GM21423 (cell line): ENCODE results near the gene COP1.
"Not testable (repeated sequence)": the region's sequence is repeated elsewhere in the genome, so short reads cannot be mapped to it uniquely, and the experiment has no call there.

ENCODE experiments used
- ATAC-seq: cut with Tn5 transposase; IDR thresholded peaks from one replicate; pipeline ENCODE4 v1.9.1; 2021; ENCODE audit warnings: mild to moderate bottlenecking, moderate library complexity; ENCODE audit not compliant: unreplicated experiment

COP1 gene

DNA sequence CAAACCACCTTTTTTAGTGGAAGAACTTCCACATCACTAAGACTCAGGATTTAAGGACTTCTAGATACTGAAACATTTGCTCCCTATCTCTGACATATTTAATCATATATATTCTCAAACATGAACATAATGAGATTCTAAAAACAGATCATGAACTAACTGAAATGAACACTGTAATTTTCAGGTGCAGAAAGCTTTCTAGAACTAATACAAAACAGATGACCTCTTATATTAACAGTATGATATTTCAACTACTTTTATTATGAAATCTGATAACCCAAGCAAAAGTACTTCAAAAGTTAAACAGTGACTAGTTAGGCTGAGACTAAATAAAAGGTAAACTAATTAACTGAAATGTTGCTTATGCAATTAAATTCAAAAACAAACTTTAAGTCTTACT is 157.5 kb downstream of the COP1 start:
- no peak for ATAC-seq

DNA sequence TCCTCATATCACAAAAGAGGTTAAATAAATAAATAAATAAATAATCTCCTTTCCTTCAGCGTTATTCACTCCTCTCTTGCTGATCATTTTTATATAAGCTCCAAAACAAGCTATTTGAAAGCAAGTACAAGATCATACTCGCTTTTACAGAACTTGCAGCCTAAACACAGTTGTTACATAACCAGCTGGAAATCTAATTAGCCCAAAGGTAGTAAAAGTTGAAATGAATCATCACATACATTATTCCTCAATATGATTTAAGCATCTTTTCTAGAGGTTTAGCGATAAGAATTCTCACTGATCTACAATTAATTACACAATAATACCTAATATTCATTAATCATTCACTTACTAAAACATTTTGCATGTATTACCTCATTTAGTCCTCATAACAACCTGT is 160.2 kb downstream of the COP1 start:
- ATAC-seq, result no peak

DNA sequence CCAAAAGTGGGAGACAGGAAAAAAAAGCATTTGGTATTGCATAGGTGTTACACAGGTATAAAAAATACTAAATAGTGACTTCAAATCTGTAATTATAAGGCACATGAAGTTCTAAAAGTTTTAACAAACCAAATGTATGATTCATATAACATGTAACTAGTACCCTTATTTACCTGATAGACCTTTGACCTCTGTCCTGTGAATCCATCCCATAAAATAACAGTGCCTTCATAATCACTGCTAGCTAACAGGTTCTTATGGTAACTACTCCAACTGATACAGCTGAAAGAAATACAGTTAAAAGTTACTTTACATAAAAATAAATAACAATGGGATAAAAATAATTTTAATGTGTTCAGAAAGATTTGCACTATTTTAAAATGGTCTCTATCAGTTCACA is 163.5 kb downstream of the COP1 start:
- no peak for ATAC-seq

DNA sequence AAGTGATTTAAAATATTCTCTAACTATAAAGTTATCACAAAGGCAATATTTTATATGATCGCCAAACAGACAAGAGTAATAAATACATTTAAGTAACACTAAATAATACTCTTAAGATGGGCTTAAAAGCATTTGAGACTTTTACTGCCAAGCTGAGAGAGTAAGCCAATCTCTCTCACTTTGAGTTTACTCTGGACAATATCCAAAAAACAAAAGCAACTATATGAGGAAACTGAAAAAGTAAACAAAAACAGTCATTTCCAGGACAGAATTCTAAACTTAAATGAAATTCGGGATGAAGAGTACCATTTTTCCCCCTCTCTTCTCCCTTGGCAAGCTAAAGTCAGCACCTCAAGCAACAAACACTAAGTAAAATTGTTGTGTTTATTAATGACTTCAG is 173.2 kb downstream of the COP1 start:
- no peak for ATAC-seq

DNA sequence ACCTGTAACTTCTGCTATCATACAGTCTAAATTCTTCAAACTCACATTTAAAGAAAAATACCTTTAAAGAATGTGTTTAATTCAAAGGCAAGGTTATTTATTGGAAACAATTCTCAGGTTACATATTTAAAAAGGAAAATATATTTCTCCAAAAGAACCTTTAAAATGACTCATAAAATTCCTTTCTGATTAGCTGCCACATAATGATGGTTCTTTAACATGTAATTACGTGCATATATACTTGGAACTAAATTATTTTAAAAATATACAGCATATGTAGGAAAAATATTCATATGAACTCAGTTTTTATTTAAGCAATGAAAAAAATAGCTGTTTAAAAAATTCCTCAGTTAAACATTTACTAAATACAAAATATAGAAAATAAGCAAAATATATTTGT is 173.6 kb downstream of the COP1 start:
- no peak for ATAC-seq

DNA sequence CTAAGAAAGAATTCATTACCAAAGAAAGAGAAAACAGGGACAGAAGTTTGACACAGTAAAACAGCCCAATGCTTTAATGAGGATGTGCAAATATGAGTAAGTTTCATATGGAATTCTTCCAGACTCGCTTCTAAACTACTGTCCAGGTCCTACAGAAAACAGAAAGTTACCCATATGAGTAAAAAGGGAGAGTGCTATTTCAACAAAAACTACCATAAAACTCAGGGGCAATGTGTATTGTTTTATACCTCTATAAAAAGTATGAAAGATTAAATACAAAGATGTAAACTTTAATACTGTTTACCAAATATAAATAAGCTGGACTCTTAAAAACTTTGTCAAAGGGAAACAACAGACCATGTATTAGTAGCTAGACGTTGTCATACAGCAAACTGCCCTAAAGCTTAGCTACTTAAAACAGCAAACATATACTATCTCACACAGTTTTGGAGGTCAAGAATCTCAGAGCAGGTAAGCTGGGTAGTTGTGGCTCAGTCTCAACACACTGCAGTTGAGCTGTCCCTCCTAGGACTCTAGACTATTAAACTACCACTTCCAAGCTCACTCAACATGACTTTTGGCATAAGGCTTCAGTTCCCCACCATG is 174.9 kb downstream of the COP1 start:
- ATAC-seq, result no peak

DNA sequence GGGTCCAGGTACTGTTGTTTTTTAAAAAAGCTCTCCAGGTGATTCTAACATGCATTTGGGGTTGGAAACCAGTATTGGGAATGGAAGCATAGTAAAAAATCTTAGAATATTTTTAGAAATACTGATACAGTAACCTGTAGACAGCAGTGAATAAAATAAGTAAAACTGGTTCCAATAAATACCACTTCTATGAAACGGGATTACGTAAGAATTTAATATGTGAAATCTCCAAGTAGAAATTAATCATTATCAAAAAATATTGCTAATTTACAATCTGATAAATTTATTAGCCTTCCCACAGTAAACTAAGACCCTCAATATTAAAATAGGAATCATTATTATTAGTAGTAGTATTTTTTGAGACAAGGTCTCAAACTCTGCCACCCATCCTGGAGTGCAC is 177.5 kb downstream of the COP1 start:
- ATAC-seq, result no peak

DNA sequence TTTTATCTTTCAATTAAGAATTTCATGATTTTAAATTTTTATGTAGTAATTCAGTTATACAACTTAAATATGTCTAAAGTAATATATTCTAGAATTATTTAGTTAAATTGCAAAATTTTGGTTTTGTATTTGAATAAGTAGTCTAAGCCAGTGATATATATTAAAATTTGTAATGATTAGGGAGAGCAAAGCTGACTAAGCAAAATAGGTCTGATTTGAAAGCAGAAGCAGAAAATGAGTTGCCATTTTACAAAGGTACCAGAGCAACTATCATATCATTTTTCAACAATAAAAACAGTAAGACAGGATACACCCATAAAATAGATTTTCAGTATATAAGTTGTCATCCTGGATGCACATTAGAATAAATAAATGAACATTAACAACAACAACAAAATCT is 177.9 kb downstream of the COP1 start:
- ATAC-seq, result no peak

DNA sequence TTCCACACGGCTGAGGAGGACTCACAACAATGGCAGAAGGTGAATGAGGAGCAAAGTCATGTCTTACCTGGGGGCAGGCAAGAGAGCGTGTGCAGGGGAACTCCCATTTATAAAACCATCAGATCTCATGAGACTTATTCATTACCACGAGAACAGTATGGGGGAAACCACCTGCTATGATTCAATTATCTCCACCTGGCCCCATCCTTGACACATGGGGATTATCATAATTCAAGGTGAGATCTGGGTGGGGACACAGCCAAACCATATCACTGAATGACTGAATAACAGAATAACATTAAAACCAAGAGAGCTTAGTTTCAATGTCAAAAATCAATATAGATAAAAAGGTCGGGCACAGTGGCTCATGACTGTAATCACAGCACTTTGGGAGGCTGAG is 179.2 kb downstream of the COP1 start:
- ATAC-seq, result not testable (repeated sequence)

DNA sequence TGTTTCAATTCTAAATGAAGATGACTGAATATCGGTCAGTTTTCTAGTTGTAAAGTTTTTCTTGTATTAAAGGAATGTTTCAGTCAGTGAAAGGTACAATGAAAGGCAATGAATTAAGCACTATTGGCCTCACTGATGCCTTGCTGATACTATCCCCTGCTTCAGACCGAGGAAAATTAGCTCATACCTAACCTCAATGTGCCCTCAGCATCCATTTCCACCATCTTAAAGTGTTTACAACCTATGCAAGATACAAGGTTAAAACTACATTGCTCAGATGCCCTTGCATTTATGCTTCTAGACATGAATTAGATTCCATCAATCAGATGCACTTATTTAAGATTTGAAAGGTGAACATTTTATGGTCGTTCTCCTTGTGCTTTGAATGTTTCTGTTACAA is 184.5 kb downstream of the COP1 start:
- ATAC-seq, result no peak

DNA sequence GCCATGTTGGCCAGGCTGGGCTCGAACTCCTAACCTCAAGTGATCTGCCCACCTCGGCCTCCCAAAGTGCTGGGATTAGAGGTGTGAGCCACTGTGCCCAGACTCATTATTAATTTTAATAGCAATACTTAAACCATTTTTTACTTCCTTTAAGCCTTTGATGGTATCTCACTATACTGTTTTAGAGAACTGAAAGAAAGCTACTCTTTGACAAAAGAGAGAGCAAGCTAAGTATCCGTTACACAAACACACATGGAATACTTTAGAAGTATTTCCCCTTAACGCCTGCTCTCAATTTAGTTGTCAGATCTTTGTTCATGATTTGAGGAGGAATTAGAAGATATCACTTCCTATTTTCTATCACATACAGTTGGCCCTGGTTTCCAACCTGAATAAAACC is 189.4 kb downstream of the COP1 start:
- ATAC-seq, result no peak

DNA sequence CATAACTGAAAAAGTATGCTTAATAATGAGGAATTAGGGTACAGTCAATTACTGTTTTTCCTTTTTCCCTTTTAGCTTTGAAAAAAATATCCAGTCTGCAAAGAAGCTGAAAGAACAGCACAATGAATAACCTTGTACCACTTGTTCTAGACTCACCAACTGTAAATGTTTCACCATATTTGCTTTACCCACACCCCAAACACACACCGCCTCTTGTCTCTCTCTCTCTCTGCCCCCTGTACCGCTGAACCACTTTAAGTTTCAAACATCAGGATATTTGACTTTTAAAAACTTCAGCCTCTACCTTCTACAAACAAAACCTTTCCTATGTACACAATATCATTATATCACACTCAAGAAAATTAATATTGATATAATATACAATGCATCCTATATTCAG is 197.1 kb downstream of the COP1 start:
- no peak for ATAC-seq

DNA sequence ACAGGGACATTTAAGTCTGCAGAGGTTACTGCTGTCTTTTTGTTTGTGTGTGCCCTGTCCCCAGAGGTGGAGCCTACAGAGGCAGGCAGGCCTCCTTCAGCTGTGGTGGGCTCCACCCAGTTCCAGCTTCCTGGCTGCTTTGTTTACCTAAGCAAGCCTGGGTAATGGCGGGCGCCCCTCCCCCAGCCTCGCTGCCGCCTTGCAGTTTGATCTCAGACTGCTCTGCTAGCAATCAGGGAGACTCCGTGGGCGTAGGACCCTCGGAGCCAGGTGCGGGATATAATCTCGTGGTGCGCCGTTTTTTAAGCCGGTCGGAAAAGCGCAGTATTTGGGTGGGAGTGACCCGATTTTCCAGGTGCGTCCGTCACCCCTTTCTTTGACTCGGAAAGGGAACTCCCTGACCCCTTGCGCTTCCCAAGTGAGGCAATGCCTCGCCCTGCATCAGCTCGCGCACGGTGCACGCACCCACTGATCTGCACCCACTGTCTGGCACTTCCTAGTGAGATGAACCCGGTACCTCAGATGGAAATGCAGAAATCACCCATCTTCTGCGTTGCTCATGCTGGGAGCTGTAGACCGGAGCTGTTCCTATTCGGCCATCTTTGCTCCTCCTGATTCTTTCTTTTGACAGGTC is 199.2 kb downstream of the COP1 start:
- not testable (repeated sequence) for ATAC-seq

DNA sequence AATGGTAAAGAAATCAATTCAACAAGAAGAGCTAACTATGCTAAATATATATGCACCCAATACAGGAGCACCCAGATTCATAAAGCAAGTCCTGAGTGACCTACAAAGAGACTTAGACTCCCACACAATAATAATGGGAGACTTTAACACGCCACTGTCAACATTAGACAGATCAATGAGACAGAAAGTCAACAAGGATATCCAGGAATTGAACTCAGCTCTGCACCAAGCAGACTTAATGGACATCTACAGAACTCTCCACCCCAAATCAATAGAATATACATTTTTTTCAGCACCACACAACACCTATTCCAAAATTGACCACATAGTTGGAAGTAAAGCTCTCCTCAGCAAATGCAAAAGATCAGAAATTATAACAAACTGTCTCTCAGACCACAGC is 212.4 kb downstream of the COP1 start:
- ATAC-seq, result not testable (repeated sequence)

DNA sequence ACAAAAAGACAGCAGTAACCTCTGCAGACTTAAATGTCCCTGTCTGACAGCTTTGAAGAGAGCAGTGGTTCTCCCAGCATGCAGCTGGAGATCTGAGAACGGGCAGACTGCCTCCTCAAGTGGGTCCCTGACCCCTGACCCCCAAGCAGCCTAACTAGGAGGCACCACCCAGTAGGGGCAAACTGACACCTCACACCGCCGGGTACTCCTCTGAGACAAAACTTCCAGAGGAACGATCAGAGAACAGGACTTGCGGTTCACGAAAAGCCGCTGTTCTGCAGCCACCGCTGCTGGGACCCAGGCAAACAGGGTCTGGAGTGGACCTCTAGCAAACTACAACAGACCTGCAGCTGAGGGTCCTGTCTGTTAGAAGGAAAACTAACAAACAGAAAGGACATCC is 214.3 kb downstream of the COP1 start:
- not testable (repeated sequence) for ATAC-seq

DNA sequence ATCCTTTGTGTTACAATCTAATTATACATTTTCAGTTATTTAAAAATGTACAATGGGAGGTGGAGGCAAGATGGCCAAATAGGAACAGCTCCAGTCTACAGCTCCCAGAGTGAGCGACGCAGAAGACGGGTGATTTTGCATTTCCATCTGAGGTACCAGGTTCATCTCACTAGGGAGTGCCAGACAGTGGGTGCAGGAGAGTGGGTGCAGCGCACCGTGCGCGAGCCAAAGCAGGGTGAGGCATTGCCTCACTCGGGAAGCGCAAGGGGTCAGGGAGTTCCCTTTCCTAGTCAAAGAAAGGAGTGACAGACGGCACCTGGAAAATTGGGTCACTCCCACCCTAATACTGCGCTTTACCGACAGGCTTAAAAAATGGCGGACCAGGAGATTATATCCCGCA is 214.9 kb downstream of the COP1 start:
- not testable (repeated sequence) for ATAC-seq

DNA sequence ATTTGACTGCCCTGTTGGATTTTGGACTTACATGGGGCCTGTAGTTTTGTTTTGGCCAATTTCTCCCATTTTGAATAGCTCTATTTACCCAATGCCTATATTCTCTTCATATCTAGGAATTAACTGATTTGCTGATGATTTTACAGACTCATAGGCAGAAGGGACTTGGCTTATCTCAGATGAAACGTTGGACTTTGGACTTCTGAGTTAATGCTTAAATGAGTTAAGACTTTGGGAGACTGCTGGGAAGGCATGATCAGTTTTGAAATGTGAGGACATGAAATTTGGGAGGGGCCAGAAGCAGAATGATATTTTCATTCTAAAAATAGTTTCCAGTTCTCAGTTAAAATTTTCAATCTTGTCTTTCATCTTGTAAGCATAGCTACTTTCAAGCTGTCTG is 222.3 kb downstream of the COP1 start:
- ATAC-seq, result no peak

DNA sequence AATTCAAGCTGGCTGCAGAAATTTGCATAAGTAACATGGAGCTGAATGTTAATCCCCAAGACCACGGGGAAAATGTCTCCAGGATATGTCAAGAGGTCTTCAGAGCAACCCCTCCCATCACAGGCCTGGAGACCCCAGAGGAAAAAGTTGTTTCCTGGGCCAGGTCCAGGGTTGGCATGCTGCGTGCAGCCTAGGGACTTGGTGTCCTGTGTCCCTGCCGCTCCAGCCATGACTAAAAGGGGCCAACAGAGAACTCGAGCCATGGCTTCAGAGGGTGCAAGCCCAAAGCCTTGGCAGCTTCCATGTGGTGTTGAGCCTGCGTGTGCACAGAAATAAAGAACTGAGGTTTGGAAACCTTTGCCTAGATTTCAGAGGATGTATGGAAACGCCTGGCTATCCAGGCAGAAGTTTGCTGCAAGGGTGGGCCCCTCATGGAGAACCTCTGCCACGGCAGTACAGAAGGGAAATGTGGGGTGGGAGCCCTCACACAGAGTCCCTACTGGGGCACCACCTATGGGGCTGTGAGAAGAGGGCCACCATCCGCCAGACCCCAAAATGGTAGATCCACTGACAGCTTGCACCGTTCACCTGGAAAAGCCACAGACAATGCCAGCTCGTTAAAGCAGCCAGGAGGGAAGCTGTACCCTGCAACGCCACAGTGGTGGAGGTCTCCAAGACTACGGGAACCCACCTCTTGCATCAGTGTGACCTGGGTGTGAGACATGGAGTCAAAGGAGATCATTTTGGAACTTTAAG is 222.9 kb downstream of the COP1 start:
- ATAC-seq, result no peak

DNA sequence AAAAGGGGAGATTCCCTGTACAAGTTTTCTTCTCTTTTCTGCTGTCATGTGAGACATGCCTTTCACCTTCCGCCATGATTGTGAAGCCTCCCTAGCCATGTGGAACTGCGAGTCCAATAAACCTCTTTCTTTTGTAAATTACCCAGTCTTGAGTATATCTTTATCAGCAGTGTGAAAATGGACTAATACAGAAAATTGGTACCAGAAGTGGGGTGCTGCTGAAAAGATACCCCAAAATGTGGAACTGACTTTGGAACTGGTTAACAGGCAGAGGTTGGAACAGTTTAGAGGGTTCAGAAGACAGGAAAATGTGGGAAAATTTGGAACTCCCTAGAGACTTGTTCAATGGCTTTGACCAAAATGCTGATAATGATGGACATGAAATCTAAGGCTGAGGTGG is 223.7 kb downstream of the COP1 start:
- ATAC-seq, result not testable (repeated sequence)

DNA sequence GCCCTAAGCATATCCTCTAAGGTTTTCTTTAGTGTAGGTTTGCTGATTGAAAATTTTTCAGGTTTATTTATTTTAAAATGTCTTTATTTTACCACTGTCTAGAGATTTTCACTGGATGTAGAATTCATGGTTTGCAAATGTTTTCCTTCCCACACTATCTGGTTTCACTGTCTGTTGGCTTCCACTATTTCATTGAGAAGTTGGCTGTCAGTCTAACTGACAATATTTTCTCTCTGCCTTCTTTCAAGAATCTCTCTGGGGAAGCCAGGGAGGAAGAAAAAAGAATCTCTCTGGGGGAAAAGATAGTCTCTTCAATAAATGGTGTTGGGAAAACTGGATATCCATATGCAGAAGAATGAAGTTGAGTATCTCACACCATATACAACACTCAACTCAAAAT is 226.0 kb downstream of the COP1 start:
- no peak for ATAC-seq

DNA sequence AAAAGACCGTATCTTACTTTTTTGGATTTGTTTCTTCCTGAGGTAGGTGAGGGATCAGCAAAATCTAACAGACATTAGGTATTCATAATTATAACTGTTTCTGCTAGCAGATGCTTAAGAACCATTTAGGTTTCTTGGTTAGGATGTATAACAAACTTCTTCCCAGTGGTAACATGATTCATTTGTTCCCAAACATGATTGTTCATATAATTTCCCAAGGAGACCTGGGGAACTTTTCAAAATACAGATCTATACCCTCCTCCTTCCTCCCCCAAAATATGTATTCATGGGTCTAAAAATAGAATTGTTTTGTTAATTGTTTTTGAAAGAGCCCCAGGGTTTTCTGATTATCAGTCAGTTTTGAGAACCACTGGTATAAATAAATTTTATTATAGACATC is 228.2 kb downstream of the COP1 start:
- ATAC-seq, result no peak

DNA sequence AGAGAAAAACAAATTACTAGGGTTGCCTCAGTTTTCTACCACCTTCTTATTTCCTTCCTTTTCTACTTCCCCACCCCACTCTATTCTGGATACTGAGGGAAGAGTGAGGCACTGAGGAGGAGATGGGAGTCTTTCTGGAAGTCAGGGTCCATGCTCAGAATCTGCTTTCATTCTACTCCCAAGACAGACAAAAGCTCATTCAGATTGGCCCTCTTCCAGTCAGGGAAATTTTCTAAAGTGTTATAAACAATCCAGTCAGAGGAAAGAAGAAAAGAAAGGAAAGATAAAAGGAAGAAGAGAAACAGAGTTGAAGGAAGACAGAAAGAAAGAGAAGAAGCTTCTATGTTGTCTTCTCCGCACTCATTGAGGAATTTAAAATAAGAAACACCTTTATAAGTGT is 228.6 kb downstream of the COP1 start:
- no peak for ATAC-seq
